Ishikawa (cell line): ENCODE measurements around the gene PTPN23.

ENCODE experiments used
- CEBPB ChIP-seq: IDR thresholded peaks from 2 replicates; pipeline ENCODE4 v1.6.1; 2012
- CREB1 ChIP-seq: IDR thresholded peaks from 2 replicates; pipeline ENCODE4 v1.6.1; 2012; ENCODE audit warnings: low read depth
- EP300 ChIP-seq: IDR thresholded peaks from 2 replicates; pipeline ENCODE4 v1.6.1; 2012; ENCODE audit warnings: borderline replicate concordance
- FOXM1 ChIP-seq: IDR thresholded peaks from 2 replicates; pipeline ENCODE4 v1.6.1; 2012; ENCODE audit warnings: low read depth, borderline replicate concordance
- MAX ChIP-seq: IDR thresholded peaks from 2 replicates; pipeline ENCODE4 v1.6.1; 2012
- NFIC ChIP-seq: IDR thresholded peaks from 2 replicates; pipeline ENCODE4 v1.6.1; 2012
- RAD21 ChIP-seq: IDR thresholded peaks from 2 replicates; pipeline ENCODE4 v1.6.1; 2012; ENCODE audit warnings: low read depth
- REST ChIP-seq: IDR thresholded peaks from 2 replicates; pipeline ENCODE4 v1.6.1; 2012; ENCODE audit warnings: low read depth, mild to moderate bottlenecking
- TAF1 ChIP-seq: IDR thresholded peaks from 2 replicates; pipeline ENCODE4 v1.6.1; 2012; ENCODE audit warnings: low read depth, mild to moderate bottlenecking
- TCF12 ChIP-seq: IDR thresholded peaks from 2 replicates; pipeline ENCODE4 v1.6.1; 2012; ENCODE audit warnings: low read depth
- USF1 ChIP-seq: IDR thresholded peaks from 2 replicates; pipeline ENCODE4 v1.6.1; 2012
- YY1 ChIP-seq: IDR thresholded peaks from 2 replicates; pipeline ENCODE4 v1.6.1; 2012; ENCODE audit warnings: low read depth
- ZBTB7A ChIP-seq: IDR thresholded peaks from 2 replicates; pipeline ENCODE4 v1.6.1; 2012; ENCODE audit warnings: low read depth

GRCh38 chr3:47416041-47416440, 35.2 kb downstream of the PTPN23 start:
- TF ChIP-seq YY1: no peak
- no peak for TF ChIP-seq FOXM1
- TF ChIP-seq CEBPB: no peak
- TF ChIP-seq TCF12: 0 out of 2 replicates have a peak, but pooled peaks have one; percentile 25
- no peak for TF ChIP-seq USF1
- TF ChIP-seq TAF1: no peak
- no peak for TF ChIP-seq CREB1
- no peak; the same call in 1 of the 2 replicates for TF ChIP-seq RAD21
- TF ChIP-seq REST: no peak
- no peak for TF ChIP-seq EP300
- no peak for TF ChIP-seq NFIC
- no peak for TF ChIP-seq MAX
- no peak for TF ChIP-seq ZBTB7A
